ENCODE data around the gene EBF3.

- TF ChIP-seq POLR2AphosphoS5 (IDR thresholded peaks at IDR 0.05) (no peak), CTCF (IDR thresholded peaks at IDR 0.05) (no peak)
These were observed 93.0 kb downstream of the EBF3 start for GRCh38 chr10:129870961-129871621.

Measured in suprapubic skin (tissue), 3 donors.